ENCODE results near the gene HHAT.

The HHAT gene

DNA sequence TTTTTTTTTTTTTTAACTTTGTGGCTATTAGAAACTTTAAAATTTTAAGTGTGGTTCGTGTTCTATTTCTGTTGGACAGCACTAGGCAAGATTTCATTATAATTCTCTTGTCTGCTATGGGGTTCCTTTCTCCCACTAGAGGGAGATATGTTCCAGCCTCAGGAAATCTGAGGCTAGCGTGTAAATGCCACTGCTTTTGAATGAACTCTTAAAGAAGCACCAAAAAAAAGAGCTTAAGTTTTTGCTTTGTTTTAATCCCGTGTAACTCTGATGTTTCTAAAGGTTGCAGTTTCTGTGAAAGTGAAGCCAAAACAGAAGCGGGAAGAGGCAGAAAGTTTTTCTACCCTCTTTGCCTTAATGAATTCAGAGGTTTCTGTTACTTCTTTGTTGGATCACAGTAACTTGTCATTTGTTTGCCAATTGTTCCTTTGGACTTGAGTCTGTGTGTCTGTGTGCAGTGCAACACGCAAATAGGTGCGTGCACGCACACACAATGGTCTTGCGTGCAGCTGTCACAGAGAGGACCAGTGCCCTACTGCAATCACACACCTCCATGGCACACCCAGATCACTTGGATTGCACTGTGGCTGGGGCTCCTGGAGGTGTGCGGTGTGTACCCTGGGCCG lies 32.3 kb downstream of the HHAT start:
- DNase-seq: peak; percentile 46

DNA sequence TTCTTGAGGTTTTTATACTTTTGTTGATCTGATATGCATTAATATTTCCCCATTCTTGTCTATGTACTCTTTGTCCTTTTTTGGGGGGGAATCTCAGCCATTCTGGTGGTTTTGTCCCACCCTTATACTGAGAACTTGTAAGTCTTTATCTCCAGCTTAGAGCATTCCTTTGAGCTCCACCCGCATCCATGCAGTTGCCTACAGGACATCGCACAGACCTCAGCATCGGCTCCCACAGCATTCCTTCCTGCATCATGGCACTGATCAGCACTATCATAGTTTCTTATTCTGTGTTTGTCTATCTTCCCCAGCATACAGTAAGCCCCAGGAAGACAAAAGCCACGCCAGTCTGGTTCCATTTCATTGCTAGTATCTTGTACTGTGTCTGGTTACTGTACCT lies 33.0 kb downstream of the HHAT start:
- no peak for DNase-seq

DNA sequence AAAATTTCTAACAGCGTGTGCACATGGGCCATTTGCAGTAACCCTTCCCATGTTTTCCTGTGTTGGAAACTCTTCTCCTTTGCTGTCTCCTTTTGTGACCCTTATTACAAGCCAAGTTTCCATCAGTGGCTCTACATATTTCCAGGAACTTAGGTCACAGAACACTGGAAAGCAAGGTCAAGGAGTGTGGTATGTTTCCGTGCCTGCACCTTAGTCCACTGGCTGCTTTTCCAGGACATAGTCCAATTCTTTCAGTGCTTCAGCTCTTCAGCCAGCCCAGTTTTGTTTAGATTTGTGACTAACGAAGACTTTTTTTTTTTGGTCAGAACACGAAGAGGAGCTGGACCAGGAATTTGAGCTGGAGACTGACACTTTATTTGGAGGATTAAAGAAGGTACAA lies 33.8 kb downstream of the HHAT start:
- DNase-seq: no peak

DNA sequence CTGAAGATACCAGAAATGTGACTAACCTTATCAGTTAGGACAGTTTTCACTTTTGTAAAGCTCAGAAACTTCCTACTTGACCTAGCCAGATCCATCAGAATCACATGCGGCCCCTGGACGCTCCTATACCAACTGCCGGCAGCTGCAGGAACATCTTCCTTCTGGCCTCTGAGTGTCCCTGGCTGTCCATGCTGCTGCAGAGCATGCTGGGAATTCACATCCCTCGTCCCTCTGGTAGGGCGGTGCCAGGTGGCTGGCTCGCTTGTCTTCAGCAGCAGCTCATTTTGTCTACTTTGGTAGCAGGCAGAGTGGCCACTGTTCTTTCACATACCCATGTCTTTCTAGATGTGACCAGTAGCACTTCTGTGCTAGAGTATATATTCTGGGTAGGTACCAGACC lies 34.4 kb downstream of the HHAT start:
- DNase-seq: no peak

DNA sequence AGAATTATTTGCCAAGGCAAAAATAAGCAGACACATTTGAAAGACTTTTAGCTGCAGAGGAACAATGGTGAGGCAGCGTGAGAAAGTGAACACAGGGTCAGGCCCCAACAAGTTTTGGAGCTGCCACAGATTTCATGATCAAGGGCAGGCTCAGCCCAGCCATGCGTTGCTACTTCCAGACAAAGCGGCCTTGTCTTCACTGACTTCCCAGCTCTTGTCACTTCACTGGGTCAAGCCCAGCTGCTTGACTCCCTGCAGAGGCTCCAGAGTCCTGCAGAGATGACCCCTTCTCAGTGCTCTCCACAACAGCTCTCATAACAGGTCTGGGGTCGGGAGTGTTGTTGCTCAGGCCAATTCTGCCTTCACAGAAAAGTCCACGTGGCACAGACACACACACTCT lies 35.8 kb downstream of the HHAT start:
- no peak for DNase-seq

DNA sequence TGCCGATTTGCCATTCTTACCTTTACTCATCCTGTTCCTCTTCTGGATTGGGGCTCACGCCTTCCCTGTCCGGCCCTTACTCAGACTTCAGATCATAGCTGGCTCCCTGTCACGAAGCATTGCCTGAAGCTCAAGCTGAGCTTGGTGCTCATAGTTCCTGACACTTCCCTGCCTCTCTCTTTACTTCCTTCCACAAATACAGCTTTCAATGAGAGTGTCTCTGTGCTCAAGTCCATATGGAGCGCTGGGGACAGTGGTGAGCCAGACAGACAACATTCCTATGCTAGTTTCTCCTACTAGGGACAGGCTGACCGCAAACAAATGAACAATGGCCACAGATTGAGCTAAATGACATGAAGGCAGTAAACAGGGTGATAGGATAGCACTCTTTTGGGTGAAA lies 38.1 kb downstream of the HHAT start:
- DNase-seq: no peak

DNA sequence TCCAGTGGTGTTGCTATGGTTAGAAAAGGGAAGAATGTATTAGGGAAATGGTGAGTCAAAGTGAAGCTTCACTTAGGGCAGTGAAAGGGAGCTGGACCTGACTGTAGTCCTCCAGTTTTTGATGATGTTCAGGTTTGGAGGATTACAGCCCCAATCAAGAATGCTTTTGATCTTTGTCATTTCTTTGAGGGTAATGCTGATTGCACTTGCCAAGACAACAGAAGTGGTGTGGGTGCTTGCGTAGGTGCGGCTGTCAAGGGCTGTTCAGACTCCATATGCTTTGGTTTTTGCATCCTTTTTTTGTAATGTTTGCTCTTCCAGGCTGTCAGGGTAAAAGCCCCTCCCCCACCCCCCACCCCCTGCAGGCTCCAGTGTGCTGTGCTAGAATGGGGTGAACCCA lies 38.9 kb downstream of the HHAT start:
- no peak for DNase-seq

DNA sequence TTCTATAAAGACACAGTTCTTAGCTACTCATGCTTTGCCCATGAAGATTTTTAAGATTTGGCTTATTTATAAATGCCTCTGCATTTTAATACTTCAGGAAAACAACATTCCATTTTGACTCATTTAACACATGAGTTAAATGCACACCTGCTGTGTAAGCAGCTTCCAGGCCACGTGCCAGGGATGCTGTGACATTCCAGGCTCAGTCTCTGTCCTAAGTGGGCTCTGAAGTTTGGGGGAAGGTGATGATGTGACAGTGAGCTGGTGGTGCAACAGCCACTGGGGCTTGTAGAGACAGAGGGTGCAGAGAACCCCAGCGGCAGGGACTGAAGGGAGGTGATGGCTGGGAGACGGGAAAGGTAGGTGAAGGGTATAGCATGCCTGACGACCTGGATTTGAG lies 40.7 kb downstream of the HHAT start:
- DNase-seq: no peak

DNA sequence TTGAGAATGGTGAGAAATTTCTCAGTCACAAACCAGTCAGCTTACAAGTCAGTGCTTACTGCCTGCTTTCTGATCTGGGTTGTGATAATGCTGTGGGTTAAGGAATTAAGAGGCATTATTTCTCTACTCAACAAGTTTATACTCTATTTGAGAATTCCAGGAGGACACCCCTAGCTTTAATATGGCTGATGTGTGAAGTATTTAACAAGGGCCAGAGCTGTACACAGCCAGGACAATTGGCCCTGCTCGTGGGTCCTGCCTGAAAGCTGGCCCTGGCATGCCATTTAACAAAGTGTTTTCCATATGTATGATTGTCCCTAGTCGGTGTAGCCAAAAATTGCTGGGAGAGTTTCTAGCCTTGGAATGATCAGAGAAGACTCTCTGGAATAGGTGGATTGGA lies 43.2 kb downstream of the HHAT start:
- no peak for DNase-seq

DNA sequence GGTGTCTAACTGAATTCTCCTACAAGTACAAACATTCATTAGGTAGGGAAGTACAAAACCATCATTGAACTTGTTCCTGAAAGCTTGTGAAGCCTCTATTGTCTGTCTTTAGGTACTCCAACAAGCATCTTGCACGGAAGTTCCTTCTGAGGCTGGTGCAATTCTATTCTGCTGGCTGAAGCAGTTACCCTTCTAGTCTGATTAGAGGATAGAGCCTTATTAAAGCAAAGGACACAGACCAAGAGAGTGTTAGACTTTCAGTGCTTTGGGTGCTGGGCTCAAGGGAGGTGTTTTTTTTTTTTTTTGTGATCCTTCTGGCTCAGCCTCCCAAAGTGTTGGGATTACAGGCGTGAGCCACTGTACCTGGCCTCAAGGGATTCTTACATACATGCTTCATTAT lies 43.8 kb downstream of the HHAT start:
- DNase-seq: no peak

DNA sequence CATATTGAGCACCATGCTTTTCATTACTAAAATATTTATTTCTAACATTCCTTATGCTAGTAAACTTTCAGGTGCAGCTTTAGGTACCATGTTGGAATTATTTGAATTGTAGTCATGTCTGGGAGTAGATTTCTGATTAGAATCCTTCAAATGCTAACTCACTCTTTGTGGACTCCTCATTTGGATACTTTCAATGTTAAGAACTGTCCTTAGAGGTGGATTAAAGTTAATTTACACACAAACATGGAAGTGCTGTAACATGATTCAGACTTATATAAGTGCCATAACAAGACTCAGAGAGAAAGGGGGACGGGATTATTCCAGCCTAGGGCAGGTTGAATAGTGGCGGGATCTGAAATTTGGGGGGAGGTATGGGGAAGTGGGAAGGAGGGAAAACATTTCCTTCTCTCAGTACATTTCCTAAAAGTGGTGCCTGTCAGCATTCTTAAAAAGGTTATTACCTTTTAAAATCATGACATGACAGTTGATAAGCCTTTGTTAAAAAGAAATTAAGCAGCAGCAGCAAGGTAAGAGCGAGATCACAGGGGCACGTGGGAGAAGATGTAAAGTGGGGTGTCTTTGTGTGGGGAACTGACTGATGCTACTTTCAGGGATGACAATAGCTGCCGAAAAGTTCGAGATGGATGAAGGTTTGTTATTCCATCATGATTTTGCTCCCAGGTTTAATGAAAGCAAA lies 44.4 kb downstream of the HHAT start:
- no peak for DNase-seq

DNA sequence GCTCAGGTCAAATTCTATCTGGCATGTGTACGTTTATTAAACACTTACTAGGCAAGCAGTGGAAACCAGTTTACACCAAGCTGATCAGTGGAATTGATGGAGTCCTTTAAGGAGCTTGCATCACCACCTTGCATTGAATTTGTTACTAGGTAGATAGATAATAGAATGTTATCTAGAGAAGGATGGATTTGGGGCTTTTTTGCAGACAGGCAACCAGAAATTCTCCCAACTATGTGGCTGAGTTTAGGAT lies 44.9 kb downstream of the HHAT start:
- DNase-seq: no peak

DNA sequence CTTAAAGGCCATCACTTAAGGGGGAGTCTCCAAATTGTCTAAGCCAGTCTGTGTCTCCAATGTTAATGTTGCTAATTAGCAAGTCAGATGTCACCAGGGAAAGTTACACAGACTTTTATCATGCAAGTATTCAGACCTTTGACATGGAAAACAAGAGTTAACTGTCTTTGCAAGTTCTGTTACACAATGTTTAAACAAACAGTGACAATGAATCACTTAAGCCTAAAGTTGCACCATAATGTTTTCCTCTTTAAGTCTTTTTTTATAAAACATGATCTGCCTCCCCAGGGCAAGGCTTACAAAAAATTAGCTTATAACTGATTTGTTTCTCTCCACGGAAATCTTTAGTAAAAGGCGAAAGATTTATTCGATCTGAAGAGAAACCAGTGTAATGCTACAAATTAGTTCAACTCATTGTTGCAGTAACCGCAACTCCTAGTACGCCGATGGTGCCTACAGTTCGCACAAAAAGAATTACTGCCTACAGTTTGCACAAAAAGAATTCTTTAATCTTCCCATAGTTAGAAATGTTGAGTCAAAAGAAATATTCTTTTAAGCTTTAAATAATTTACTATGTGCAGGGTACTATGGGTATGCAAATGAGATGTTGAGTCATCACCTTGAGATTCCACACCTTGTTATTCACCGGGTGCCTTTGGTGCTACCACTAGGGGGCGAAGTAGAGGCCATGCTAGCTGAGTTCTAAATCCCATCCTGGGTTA lies 45.3 kb downstream of the HHAT start:
- DNase-seq: peak; percentile 92

DNA sequence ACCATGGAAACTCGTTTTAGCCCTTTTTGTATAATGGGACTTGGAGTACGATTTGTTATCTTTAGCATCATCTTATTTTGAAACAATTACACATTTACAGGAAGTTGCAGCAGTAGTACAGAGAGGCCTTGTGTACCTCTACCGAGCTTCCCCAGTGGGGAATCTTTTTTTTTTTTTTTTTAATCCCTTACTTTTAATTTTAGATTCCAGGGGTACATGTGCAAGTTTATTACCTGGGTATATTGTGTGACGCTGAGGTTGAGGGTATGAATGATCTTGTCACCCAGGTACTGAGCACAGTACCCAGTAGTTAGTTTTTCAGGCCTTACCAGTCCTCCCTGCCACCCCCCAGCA lies 45.9 kb downstream of the HHAT start:
- no peak for DNase-seq

DNA sequence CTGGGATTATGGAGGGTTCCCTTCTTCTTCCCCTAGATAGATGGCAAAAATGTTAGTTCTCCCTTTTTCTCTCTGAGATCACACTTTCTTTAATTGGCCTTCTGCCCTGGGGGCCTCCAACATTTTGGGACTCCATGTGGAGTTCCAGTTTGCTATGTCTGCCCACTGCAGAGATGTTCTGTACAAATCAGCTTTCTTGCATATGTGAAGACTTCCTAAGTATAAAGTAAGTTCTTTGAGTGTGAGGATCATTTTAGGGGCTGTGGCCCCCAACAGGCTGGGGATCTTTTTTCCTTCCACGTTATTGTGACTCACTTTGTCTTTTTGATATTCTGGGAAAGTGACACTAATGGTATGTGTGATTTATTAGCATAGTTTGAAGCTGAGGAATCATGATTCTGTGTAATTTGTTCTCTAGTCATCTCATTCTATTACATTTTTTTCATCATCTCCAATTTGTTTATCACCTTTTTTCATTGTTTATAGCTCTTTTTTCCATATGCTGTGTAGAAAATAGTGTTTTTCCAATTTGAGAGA lies 48.2 kb downstream of the HHAT start:
- no peak for DNase-seq

DNA sequence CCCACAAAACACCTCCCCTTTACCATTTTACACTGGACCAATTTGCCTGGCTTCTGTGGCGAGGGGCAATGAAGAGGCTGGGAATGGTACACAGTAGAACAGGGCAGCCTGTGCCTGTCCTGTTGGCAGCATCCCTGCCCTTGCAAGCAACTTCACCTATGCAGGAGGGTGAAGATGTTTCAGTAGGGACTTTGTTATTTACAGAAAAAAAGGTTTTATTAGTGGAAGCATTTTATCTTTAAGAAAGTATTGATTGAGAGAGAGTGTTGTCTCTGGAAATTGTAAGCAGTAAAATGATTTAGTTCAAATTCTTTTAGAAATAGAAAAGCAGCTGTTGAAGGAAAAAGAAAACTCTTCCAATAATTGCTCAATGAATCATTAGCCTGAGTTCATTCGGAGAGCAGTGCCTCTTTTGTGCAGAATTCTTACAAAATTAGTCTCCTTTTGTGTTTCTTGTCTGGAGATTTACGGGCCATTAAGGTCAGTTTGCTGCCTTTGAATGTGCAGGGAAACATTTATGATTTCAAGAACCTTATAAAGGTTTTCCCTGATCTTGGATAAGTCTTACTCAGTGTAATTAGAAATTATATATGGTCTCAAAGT lies 49.1 kb downstream of the HHAT start:
- DNase-seq: no peak

DNA sequence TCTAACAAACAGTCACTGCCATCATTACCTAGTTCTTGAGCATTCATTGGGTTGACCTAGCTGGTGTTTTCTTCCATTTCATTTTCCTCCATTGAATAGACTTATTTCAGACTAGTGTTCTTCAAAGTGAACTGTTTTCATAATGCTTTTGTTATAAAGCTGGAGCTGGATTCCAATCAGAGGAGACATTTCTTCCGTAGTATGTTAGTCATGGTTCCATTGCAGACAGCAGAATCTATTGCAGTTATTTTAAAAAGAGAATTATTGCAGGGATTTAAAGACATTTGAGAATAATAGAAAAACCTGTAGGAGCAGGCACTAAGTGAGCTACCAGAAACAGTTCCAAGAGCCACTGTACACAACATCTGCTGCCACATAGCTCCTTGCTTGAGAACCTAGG lies 50.0 kb downstream of the HHAT start:
- DNase-seq: no peak

DNA sequence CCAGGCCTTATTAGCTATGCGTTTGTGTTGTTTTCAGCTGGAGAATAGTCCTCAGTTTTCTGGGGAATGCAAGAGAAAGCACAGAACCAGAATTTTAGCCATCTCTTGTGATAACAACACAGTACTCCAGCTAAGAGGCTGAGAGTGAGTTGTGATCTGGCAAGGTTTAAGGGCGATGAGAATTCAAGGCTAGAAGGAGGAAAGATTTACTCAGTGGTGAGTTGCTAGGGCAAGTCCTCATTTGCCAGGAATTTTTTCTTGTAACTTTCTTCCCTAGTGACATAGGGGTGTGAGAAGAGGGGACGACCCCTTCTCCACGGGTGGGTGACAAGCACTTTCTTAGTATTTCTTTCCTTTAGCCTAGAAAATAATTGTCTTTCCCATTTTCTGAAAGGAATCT lies 53.2 kb downstream of the HHAT start:
- no peak for DNase-seq

DNA sequence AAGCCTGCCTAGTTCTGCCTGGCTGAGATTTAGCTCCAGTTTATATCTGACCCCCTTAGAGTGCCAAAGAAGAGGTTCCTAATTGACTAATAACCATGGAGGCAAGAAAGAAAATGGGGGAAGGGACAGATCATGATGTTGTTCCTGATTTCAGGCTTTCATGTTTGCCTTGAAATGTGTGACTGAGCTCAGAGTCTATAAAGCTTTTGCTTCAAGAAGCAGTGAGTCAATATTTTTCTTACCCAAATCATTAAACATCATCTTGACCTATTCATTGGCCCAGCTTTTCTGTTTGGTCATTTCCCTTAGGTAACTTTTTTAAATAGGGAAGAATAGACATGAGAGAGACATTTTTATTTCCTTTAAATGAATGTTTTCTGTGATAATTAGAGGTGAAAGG lies 55.9 kb downstream of the HHAT start:
- no peak for DNase-seq

DNA sequence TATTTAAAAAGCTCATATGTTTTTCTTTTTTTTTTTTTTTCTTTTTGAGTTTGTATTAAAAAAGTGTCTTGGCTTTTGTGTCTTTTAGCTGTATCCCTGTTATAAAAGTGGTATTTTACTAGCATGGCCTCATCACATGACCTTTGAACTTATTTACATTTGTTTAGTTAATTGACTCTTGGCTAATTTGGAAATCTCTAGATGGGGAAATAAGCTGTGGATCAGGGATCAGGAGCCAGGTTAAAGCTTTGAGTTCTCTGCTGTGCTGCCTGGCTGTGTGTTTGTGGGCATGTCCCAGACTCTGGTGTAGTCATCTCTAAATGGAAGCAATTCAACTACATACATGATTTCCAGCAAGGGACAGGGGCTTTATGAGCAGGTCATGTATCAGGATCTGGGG lies 56.5 kb downstream of the HHAT start:
- DNase-seq: no peak

DNA sequence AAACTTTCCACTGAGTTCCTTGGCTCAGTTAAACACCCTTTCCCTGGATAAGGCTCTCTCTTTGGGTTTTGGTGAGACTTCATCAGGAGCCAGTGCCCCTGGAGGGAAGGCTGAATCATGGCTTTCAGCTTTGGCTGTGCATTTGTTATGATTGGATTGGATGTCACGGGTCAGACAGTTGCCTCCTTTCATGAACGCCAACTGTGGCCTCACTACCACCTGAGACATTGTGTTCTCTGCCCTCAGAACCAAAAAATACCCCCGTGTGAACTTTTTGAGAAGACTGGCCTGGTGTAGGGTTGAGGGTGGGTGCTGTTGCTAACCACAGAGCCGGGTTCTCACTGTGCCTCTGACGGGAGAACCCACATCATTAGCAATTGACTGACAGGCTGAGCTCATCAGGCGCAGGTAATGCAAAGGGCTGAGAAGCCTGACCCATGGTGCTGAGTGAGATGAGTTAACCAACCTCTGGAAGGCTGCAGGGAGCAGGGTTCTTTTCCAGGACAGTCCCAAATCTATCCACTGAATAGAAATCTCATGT lies 65.6 kb downstream of the HHAT start:
- no peak for DNase-seq

DNA sequence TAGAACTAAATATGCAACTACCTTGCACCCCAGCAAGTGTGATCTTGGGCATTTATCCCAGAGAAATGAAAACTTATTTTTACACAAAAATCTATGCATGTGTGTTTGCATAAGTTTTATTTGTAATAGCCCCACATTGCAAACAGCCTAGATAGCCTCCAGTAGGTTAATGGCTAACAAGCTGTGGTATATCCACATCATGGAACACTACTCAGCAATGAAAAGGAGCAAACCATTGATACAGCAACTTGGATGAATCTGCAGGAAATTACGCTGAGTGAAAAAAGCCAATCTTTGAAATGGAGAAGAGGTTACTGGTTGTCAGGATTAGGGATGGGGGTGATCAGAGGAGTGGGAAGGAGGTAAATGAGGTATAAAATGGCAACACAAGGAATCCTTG lies 67.8 kb downstream of the HHAT start:
- DNase-seq: no peak

DNA sequence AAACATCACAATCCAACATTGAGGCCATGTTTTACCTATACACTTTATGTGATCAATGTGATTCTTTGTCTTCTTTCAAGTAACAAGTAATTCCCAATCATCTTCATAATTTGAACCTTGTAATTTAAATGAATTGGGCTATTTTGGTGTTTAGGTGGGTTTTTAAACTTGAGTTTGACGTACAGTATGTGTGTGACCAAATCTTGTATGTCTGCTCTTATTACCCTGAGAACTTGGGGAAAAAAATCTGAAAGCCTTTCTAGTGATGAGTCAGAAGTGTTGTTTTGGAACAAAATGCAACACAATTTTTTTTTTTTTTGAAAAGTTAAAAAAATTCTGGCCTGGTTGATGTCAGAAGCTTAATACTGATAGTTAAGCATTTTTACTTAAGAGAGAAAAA lies 68.5 kb downstream of the HHAT start:
- peak; percentile 21 for DNase-seq

DNA sequence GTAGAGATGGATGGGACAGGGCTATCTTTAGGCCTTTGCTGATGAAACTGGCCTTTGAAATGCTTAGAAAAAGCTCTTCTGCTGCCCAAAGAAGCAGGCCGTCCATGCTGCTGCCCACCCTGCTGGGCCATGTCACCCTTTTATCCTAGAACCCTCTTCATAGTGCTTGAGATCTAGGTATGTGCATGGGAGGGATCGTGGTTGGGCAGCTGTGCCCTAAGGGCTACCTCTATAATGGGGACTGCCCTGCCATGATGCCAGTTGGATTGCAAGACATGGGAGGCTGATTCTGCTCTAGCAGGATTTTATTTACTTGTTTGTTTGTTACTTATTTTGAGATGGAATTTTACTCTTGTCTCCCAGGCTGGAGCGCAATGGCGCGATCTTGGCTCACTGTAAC lies 69.0 kb downstream of the HHAT start:
- no peak for DNase-seq
